Loucy (cell line): ENCODE results near the gene BEST1.

ENCODE experiments used
- EZH2phosphoT487 ChIP-seq: fragments of 200-600 bp; IDR thresholded peaks from 2 replicates; pipeline ENCODE4 v1.6.1; 2018; ENCODE audit warnings: antibody characterized with exemption, mild to moderate bottlenecking, moderate library complexity, borderline replicate concordance
- TF ChIP-seq, protein P1 (sequence below): fragments of 200-600 bp; sonication (generic); conservative IDR thresholded peaks from 2 replicates; pipeline ENCODE4 v1.5.1; 2014; ENCODE audit warnings: mild to moderate bottlenecking, antibody characterized with exemption, low read length

DNA sequence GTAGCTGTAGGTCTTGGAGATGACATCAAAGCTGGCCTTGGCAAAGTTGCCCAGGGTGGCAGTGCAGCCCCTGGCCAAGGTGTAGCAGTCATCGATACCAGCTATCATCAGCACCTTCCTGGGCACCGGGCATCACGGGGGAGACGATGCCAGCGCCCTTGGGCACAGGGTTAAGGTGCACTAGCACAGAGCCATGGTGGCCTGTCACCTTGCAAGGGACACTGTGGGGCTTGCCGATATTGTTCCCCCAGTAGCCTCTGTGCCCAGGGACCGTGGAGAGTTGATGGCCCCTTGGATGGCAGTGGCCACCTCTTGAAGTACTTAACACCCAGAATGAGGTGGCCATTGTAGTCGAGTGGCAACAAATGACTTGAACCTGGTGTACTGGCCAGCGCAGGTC lies 61.7 kb downstream of the BEST1 start:
- TF ChIP-seq, protein P1, sequence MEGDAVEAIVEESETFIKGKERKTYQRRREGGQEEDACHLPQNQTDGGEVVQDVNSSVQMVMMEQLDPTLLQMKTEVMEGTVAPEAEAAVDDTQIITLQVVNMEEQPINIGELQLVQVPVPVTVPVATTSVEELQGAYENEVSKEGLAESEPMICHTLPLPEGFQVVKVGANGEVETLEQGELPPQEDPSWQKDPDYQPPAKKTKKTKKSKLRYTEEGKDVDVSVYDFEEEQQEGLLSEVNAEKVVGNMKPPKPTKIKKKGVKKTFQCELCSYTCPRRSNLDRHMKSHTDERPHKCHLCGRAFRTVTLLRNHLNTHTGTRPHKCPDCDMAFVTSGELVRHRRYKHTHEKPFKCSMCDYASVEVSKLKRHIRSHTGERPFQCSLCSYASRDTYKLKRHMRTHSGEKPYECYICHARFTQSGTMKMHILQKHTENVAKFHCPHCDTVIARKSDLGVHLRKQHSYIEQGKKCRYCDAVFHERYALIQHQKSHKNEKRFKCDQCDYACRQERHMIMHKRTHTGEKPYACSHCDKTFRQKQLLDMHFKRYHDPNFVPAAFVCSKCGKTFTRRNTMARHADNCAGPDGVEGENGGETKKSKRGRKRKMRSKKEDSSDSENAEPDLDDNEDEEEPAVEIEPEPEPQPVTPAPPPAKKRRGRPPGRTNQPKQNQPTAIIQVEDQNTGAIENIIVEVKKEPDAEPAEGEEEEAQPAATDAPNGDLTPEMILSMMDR, result no peak
- TF ChIP-seq EZH2phosphoT487, result no peak
